ENCODE data around the gene ZNF485.
"Not testable (repeated sequence)": the region's sequence is repeated elsewhere in the genome, so short reads cannot be mapped to it uniquely, and the experiment has no call there.

The ZNF485 gene

DNA sequence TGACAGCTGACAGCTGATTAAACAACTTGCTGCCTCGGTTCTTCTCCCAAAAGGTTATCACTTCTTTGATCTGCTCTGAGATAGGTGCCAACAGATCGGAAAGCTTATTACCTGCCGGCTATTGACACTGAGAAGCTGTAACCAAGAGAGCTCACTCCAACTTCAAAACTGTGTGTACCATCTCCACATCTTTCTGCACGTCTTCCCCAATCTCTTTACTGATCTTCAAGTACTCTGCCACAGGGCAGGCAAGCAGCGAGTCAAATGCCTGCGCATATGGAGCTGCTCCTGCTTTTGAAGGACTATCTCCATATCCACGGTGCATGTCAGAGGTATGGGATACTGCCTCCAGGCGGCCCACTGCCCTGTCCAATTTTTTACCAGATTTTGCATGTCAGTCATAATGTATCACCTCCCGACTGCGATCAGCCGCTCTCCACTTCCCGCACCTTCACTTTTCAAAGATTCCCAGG is 352 bp upstream of the ZNF485 start:
- no peaks in the 10 kb centered on the region for H3K27me3 ChIP-seq (ENCODE audit: control insufficient read depth in 1 of 2, insufficient read depth in 2 of 2, low read length in 2 of 2)
- no peak overlapping the region for H3K27ac ChIP-seq (ENCODE audit: low read length)
- peak overlapping the region in 1 of 2 donors; percentile 80 for H3K9ac ChIP-seq (ENCODE audit: low read length in 2 of 2)
- H3K4me1 ChIP-seq (ENCODE audit: control insufficient read depth, insufficient read depth, low read length): peaks cover 6% of the 10 kb centered on the region
- H3K36me3 ChIP-seq (ENCODE audit: control insufficient read depth in 2 of 2, insufficient read depth in 2 of 2, low read length in 2 of 2): peaks cover 0 to 6% of the 10 kb centered on the region in 2 donors
- peak overlapping the region; percentile 70 to 83 for H3K4me3 ChIP-seq (ENCODE audit: low read length in 2 of 2)
- H3K9me3 ChIP-seq (ENCODE audit: control insufficient read depth in 2 of 2, low read length in 2 of 2): no peaks in the 10 kb centered on the region

DNA sequence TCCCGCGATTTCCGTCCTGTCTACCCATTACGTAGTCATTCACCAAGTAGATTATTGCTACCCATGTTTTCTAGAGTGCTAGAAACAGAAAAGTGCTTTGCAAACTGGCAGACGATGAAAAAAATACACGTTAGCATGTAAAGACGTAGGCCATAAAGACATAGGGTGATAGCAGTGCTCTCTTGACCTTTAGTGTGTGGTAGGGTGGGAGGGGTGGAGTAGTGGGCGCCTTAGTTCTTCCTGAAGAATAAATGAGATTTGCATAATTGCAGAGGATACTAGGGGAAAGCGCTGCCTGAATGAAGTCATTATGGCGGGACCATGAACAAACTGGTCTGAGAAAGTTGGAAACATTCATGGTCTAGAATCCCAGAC is 948 bp downstream of the ZNF485 start:
- Histone ChIP-seq H3K9me3 (ENCODE audit: control insufficient read depth in 2 of 2, low read length in 2 of 2) (no peaks in the 10 kb centered on the region), H3K4me1 (ENCODE audit: control insufficient read depth, insufficient read depth, low read length) (peaks cover 6% of the 10 kb centered on the region), H3K36me3 (ENCODE audit: control insufficient read depth in 2 of 2, insufficient read depth in 2 of 2, low read length in 2 of 2) (peaks cover 0 to 6% of the 10 kb centered on the region in 2 donors), H3K27ac (ENCODE audit: low read length) (no peak overlapping the region), H3K4me3 (ENCODE audit: low read length in 2 of 2) (peak overlapping the region; percentile 70 to 83), H3K27me3 (ENCODE audit: control insufficient read depth in 1 of 2, insufficient read depth in 2 of 2, low read length in 2 of 2) (no peaks in the 10 kb centered on the region), H3K9ac (ENCODE audit: low read length in 2 of 2) (peak overlapping the region; percentile 60 to 80)

DNA sequence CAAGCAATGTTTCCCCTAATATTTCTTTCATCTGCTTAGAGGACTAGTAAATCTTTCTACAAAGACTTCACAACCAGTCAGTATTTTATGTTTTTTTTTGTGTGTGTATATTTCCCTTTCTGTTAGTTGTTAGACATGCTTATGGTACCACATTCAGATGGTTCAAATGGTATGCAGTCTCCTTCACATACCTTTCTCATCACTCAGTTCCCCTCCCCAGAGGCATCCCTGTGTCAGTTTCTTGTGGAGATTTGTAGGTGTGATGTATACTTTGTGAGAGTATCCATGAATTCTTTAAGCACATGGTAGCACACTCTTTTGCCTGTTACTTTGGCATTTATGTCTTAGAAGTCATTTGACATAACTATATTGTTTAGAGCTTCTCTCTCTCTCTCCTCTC is 4.4 kb downstream of the ZNF485 start:
- Histone ChIP-seq H3K36me3 (ENCODE audit: control insufficient read depth in 2 of 2, insufficient read depth in 2 of 2, low read length in 2 of 2) (peaks cover 6 to 7% of the 10 kb centered on the region in 2 donors), H3K9me3 (ENCODE audit: control insufficient read depth in 2 of 2, low read length in 2 of 2) (no peaks in the 10 kb centered on the region), H3K4me3 (ENCODE audit: low read length in 2 of 2) (no peak overlapping the region), H3K27me3 (ENCODE audit: control insufficient read depth in 1 of 2, insufficient read depth in 2 of 2, low read length in 2 of 2) (no peaks in the 10 kb centered on the region), H3K9ac (ENCODE audit: low read length in 2 of 2) (no peak overlapping the region), H3K27ac (ENCODE audit: low read length) (no peak overlapping the region), H3K4me1 (ENCODE audit: control insufficient read depth, insufficient read depth, low read length) (peaks cover 6% of the 10 kb centered on the region)

DNA sequence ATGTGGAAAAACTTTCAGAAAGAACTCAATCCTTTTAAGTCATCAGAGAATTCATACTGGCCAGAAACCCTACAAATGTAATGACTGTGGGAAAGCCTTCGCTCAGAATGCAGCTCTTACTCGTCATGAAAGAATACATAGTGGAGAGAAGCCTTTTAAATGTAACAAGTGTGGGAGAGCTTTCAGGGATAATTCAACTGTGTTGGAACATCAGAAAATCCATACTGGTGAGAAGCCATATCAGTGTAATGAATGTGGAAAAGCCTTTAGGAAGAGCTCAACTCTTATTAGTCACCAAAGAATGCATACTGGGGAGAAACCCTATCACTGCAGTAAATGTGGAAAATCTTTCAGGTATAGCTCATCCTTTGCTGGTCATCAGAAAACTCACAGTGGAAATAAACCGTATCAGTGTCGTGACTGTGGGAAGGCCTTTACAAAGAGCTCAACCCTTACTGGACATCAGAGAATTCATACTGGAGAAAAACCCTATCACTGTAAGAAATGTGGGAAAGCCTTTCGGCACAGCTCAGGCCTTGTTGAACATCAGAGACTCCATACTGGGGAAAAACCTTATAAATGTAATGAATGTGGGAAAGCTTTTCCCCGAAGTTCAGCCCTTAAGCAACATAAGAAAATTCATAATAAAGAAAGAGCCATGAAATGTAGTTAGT is 10.6 kb downstream of the ZNF485 start:
- H3K9me3 ChIP-seq (ENCODE audit: control insufficient read depth in 2 of 2, low read length in 2 of 2): peaks cover 4 to 7% of the 10 kb centered on the region in 2 donors
- no peaks in the 10 kb centered on the region for H3K4me1 ChIP-seq (ENCODE audit: control insufficient read depth, insufficient read depth, low read length)
- H3K36me3 ChIP-seq (ENCODE audit: control insufficient read depth in 2 of 2, insufficient read depth in 2 of 2, low read length in 2 of 2): peaks cover 8 to 19% of the 10 kb centered on the region in 2 donors
- no peak overlapping the region for H3K4me3 ChIP-seq (ENCODE audit: low read length in 2 of 2)
- H3K27ac ChIP-seq (ENCODE audit: low read length): no peak overlapping the region
- H3K9ac ChIP-seq (ENCODE audit: low read length in 2 of 2): no peak overlapping the region
- H3K27me3 ChIP-seq (ENCODE audit: control insufficient read depth in 1 of 2, insufficient read depth in 2 of 2, low read length in 2 of 2): no peaks in the 10 kb centered on the region

DNA sequence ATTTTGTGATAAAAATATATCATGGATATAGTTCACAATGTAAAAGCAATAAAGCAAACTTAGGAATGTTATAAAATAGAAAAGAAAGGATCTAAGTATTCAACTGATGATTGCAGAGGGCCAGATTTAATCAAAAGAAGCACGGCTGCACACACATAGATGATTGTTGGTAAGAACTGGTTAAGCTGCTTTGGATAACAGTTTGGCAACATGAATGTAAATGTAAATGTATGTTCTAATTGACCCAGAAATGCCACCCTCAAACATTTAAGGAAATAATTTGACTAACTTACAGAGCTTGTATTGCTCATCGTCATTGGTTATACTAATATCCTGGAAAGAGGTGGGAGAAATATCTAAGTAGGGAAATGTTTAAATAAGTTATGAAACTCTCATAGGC is 13.1 kb downstream of the ZNF485 start:
- Histone ChIP-seq H3K9me3 (ENCODE audit: control insufficient read depth in 2 of 2, low read length in 2 of 2) (peaks cover 4 to 7% of the 10 kb centered on the region in 2 donors), H3K27ac (ENCODE audit: low read length) (no peak overlapping the region), H3K36me3 (ENCODE audit: control insufficient read depth in 2 of 2, insufficient read depth in 2 of 2, low read length in 2 of 2) (peaks cover 8 to 15% of the 10 kb centered on the region in 2 donors), H3K27me3 (ENCODE audit: control insufficient read depth in 1 of 2, insufficient read depth in 2 of 2, low read length in 2 of 2) (no peaks in the 10 kb centered on the region), H3K4me1 (ENCODE audit: control insufficient read depth, insufficient read depth, low read length) (no peaks in the 10 kb centered on the region), H3K4me3 (ENCODE audit: low read length in 2 of 2) (no peak overlapping the region), H3K9ac (ENCODE audit: low read length in 2 of 2) (no peak overlapping the region)

DNA sequence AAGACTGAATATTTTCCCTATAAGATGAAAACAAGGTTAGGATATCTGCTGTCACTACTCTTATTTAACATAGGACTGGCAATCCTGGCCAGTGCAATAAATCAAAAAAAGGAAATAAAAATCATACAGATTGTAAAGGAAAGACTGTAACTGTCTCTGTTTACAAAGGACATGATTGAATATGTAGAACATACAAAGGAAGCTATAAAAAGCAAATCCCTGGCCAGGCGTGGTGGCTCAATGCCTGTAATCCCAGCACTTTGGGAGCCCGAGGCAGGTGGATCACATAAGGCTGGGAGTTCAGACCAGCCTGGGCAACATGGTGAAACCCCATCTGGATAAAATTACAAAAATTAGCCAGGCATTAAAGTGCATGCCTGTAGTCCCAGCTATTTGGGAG is 15.8 kb downstream of the ZNF485 start:
- Histone ChIP-seq H3K9me3 (ENCODE audit: control insufficient read depth in 2 of 2, low read length in 2 of 2) (peaks cover 0 to 2% of the 10 kb centered on the region in 2 donors), H3K4me3 (ENCODE audit: low read length in 2 of 2) (no peak overlapping the region), H3K27me3 (ENCODE audit: control insufficient read depth in 1 of 2, insufficient read depth in 2 of 2, low read length in 2 of 2) (no peaks in the 10 kb centered on the region), H3K27ac (ENCODE audit: low read length) (no peak overlapping the region), H3K36me3 (ENCODE audit: control insufficient read depth in 2 of 2, insufficient read depth in 2 of 2, low read length in 2 of 2) (no peaks in the 10 kb centered on the region), H3K9ac (ENCODE audit: low read length in 2 of 2) (no peak overlapping the region), H3K4me1 (ENCODE audit: control insufficient read depth, insufficient read depth, low read length) (no peaks in the 10 kb centered on the region)

DNA sequence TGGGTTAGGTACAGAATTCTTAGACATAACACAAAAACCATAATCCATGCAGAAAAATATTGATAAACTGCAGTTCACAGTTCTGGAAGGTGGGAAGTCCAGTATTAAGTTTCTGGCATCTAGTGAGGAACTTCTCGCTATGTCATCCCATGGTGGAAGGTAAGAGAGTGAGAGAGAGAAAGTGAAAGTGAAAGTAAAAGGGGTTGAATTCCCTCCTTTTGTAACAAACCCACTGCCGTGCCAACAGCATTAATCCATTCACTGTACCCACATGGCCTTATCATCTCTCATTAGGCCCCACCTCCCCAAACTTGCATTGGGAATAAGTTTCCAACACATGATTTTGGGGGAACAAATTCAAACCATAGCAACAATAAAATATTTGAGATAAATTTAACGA is 17.1 kb downstream of the ZNF485 start:
- Histone ChIP-seq H3K27me3 (ENCODE audit: control insufficient read depth in 1 of 2, insufficient read depth in 2 of 2, low read length in 2 of 2) (no peaks in the 10 kb centered on the region), H3K27ac (ENCODE audit: low read length) (no peak overlapping the region), H3K36me3 (ENCODE audit: control insufficient read depth in 2 of 2, insufficient read depth in 2 of 2, low read length in 2 of 2) (no peaks in the 10 kb centered on the region), H3K9me3 (ENCODE audit: control insufficient read depth in 2 of 2, low read length in 2 of 2) (no peaks in the 10 kb centered on the region), H3K9ac (ENCODE audit: low read length in 2 of 2) (no peak overlapping the region), H3K4me3 (ENCODE audit: low read length in 2 of 2) (peak overlapping the region; percentile 36 to 47), H3K4me1 (ENCODE audit: control insufficient read depth, insufficient read depth, low read length) (no peaks in the 10 kb centered on the region)

DNA sequence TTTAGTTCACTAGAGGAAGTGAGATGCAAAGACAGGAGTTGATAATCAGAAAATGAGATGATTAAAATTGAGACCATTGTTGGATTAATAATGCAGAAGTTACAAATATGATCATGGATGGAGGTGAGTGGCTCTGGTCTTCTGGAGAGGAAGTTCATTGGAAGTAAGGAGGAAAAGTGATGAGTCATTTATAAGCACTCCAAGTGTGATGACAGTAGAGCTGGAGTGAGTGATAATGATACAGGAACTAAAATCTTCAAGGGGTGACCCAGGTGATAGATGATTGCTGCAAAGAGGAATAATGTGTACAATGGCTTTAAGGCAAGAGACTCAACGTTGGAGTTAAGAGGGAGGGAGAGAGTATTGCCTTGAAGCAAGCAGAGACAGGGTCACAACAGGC is 21.7 kb downstream of the ZNF485 start:
- Histone ChIP-seq H3K27me3 (ENCODE audit: control insufficient read depth in 1 of 2, insufficient read depth in 2 of 2, low read length in 2 of 2) (no peaks in the 10 kb centered on the region), H3K4me1 (ENCODE audit: control insufficient read depth, insufficient read depth, low read length) (no peaks in the 10 kb centered on the region), H3K27ac (ENCODE audit: low read length) (no peak overlapping the region), H3K36me3 (ENCODE audit: control insufficient read depth in 2 of 2, insufficient read depth in 2 of 2, low read length in 2 of 2) (no peaks in the 10 kb centered on the region), H3K4me3 (ENCODE audit: low read length in 2 of 2) (no peak overlapping the region), H3K9ac (ENCODE audit: low read length in 2 of 2) (no peak overlapping the region), H3K9me3 (ENCODE audit: control insufficient read depth in 2 of 2, low read length in 2 of 2) (peaks cover 0 to 3% of the 10 kb centered on the region in 2 donors)

DNA sequence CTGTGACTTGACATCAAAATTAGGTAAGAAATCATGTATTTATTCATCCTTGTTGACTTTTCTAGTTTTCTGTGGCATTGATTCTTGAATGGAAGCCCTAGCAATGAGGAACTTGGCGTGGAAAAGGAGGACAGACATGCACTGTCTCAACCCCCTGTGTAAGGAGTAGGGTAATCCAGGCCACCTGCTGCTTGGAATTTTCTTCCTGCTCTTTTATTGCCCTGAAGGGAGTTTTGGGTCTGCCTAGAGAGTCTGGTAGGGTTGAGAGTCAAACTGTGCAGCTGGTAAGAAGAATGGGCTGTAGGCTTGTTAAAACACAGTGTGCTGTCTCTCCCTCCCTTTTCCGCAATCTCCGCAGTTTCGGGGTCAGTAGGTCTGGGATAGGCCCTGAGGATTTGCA is 22.7 kb downstream of the ZNF485 start:
- no peak overlapping the region for H3K4me3 ChIP-seq (ENCODE audit: low read length in 2 of 2)
- no peaks in the 10 kb centered on the region for H3K4me1 ChIP-seq (ENCODE audit: control insufficient read depth, insufficient read depth, low read length)
- no peak overlapping the region for H3K27ac ChIP-seq (ENCODE audit: low read length)
- H3K36me3 ChIP-seq (ENCODE audit: control insufficient read depth in 2 of 2, insufficient read depth in 2 of 2, low read length in 2 of 2): no peaks in the 10 kb centered on the region
- H3K9ac ChIP-seq (ENCODE audit: low read length in 2 of 2): no peak overlapping the region
- H3K27me3 ChIP-seq (ENCODE audit: control insufficient read depth in 1 of 2, insufficient read depth in 2 of 2, low read length in 2 of 2): no peaks in the 10 kb centered on the region
- peaks cover 0 to 7% of the 10 kb centered on the region in 2 donors for H3K9me3 ChIP-seq (ENCODE audit: control insufficient read depth in 2 of 2, low read length in 2 of 2)

DNA sequence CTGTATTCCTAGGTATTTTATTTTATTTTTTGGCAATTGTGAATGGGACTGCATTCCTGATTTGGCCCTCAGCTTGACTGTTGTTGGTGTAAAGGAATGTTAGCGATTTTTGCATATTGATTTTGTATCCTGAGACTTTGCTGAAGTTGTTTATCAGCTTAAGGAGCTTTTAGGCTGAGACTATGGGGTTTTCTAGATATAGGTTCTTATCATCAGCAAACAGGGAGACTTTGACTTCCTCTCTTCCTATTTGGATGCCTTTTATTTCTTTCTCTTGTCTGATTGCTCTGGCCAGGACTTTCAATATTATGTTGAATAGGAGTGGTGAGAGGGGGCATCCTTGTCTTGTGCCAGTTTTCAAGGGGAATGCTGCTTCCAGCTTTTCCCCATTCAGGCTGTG is 29.6 kb downstream of the ZNF485 start:
- not testable (repeated sequence) for H3K4me1 ChIP-seq (ENCODE audit: control insufficient read depth, insufficient read depth, low read length); H3K27me3 ChIP-seq (ENCODE audit: control insufficient read depth in 1 of 2, insufficient read depth in 2 of 2, low read length in 2 of 2); H3K36me3 ChIP-seq (ENCODE audit: control insufficient read depth in 2 of 2, insufficient read depth in 2 of 2, low read length in 2 of 2); H3K9me3 ChIP-seq (ENCODE audit: control insufficient read depth in 2 of 2, low read length in 2 of 2); H3K27ac ChIP-seq (ENCODE audit: low read length); H3K9ac ChIP-seq (ENCODE audit: low read length in 2 of 2); H3K4me3 ChIP-seq (ENCODE audit: low read length in 2 of 2)

DNA sequence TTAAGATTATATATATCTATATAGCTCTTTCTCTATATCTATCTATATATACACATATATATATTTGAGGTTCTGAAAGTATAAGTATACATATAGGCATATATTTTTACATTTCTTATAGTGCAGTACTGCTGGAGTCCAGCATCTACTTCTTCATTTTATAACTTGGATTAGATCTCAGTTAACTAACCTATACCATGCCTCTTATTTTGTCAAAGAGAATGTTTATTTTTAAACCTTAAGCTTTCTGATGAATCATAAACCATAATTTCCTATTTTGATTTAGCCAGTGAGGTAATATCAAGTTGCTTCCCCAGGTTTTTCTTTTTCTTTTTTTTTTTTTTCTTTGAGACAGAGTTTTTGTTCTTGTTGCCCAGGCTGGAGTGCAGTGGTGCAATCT is 34.4 kb downstream of the ZNF485 start:
- peaks cover 39 to 42% of the 10 kb centered on the region in 2 donors for H3K9me3 ChIP-seq (ENCODE audit: control insufficient read depth in 2 of 2, low read length in 2 of 2)

More for the DNA sequence above, 34.4 kb downstream of the ZNF485 start:
- Histone ChIP-seq H3K4me3 (ENCODE audit: low read length in 2 of 2) (no peak overlapping the region), H3K36me3 (ENCODE audit: control insufficient read depth in 2 of 2, insufficient read depth in 2 of 2, low read length in 2 of 2) (peaks cover 28 to 32% of the 10 kb centered on the region in 2 donors), H3K4me1 (ENCODE audit: control insufficient read depth, insufficient read depth, low read length) (no peaks in the 10 kb centered on the region), H3K27ac (ENCODE audit: low read length) (no peak overlapping the region), H3K27me3 (ENCODE audit: control insufficient read depth in 1 of 2, insufficient read depth in 2 of 2, low read length in 2 of 2) (no peaks in the 10 kb centered on the region), H3K9ac (ENCODE audit: low read length in 2 of 2) (no peak overlapping the region)

Measured in stomach smooth muscle (tissue), 2 donors.